RWPE2 (cell line): ENCODE results near the gene IRF9.

Experiments
- ATAC-seq: fragments of 200-7000 bp; cut with Tn5 transposase; 3 replicates; pipeline ENCODE4 v1.9.1; 2021; ENCODE audit warnings: low read depth
- DNase-seq: peaks from one replicate; pipeline ENCODE4 v3.0.0-alpha.2; 2020; ENCODE audit warnings: low spot score
- H3K27ac ChIP-seq: fragments of 450-650 bp; 2 replicates; pipeline ENCODE4 v1.5.1; 2017; ENCODE audit warnings: mild to moderate bottlenecking; ENCODE audit not compliant: poor library complexity, severe bottlenecking
- H3K27me3 ChIP-seq: fragments of 250-450 bp; sonication (Bioruptor Pico); 2 replicates; pipeline ENCODE4 v1.5.1; 2021; ENCODE audit warnings: mild to moderate bottlenecking, moderate library complexity; ENCODE audit not compliant: insufficient read depth, poor library complexity, severe bottlenecking
- H3K36me3 ChIP-seq: fragments of 250-450 bp; sonication (Bioruptor Pico); 2 replicates; pipeline ENCODE4 v1.5.1; 2020; ENCODE audit warnings: low read depth, mild to moderate bottlenecking, moderate library complexity
- H3K4me1 ChIP-seq: fragments of 250-450 bp; sonication (Bioruptor Pico); 2 replicates; pipeline ENCODE4 v1.5.1; 2021; ENCODE audit warnings: mild to moderate bottlenecking, moderate library complexity; ENCODE audit not compliant: insufficient read depth, poor library complexity, severe bottlenecking
- H3K4me3 ChIP-seq: fragments of 250-450 bp; sonication (Bioruptor Pico); 2 replicates; pipeline ENCODE4 v1.5.1; 2021; ENCODE audit warnings: mild to moderate bottlenecking, moderate library complexity; ENCODE audit not compliant: severe bottlenecking
- H3K9me3 ChIP-seq: fragments of 250-450 bp; sonication (Bioruptor Pico); 2 replicates; pipeline ENCODE4 v1.5.1; 2021; ENCODE audit warnings: mild to moderate bottlenecking, moderate library complexity; ENCODE audit not compliant: severe bottlenecking
- CTCF ChIP-seq: fragments of 450-650 bp; IDR thresholded peaks from one replicate; pipeline ENCODE4 v1.5.1; 2017; ENCODE audit warnings: mild to moderate bottlenecking, moderate library complexity; ENCODE audit not compliant: poor library complexity, severe bottlenecking

Gene IRF9

GRCh38 chr14:24182110-24182882, 21.2 kb downstream of the IRF9 start:
- ATAC-seq (no peak), DNase-seq (peak; percentile 57)
- TF ChIP-seq CTCF: no peak
- no peaks in the 10 kb centered on the region for H3K4me1 ChIP-seq
- H3K27me3 ChIP-seq: no peaks in the 10 kb centered on the region
- H3K27ac ChIP-seq: no peak overlapping the region
- H3K9me3 ChIP-seq: no peaks in the 10 kb centered on the region
- H3K4me3 ChIP-seq: no peak overlapping the region
- peaks cover 75% of the 10 kb centered on the region for H3K36me3 ChIP-seq

GRCh38 chr14:24183014-24183481, 22.0 kb downstream of the IRF9 start:
- Histone ChIP-seq H3K27ac (no peak overlapping the region), H3K4me1 (no peaks in the 10 kb centered on the region), H3K9me3 (no peaks in the 10 kb centered on the region), H3K4me3 (no peak overlapping the region), H3K36me3 (peaks cover 81% of the 10 kb centered on the region), H3K27me3 (no peaks in the 10 kb centered on the region)
- DNase-seq (peak; percentile 69), ATAC-seq (no peak)
- TF ChIP-seq CTCF: no peak

GRCh38 chr14:24184104-24184970, 23.3 kb downstream of the IRF9 start:
- no peak for TF ChIP-seq CTCF
- no peak overlapping the region for H3K4me3 ChIP-seq
- peaks cover 78% of the 10 kb centered on the region for H3K36me3 ChIP-seq
- no peak for ATAC-seq
- no peaks in the 10 kb centered on the region for H3K9me3 ChIP-seq
- no peak overlapping the region for H3K27ac ChIP-seq
- DNase-seq: peak; percentile 67
- peaks cover 4% of the 10 kb centered on the region for H3K4me1 ChIP-seq
- no peaks in the 10 kb centered on the region for H3K27me3 ChIP-seq

GRCh38 chr14:24185026-24185425, 24.0 kb downstream of the IRF9 start:
- Histone ChIP-seq H3K36me3 (peaks cover 74% of the 10 kb centered on the region), H3K9me3 (no peaks in the 10 kb centered on the region)
- ATAC-seq: no peak

More at GRCh38 chr14:24185026-24185425, 24.0 kb downstream of the IRF9 start:
- no peak overlapping the region for H3K27ac ChIP-seq
- DNase-seq: no peak
- no peak for TF ChIP-seq CTCF
- no peaks in the 10 kb centered on the region for H3K27me3 ChIP-seq
- peaks cover 4% of the 10 kb centered on the region for H3K4me1 ChIP-seq
- no peak overlapping the region for H3K4me3 ChIP-seq
